ENCODE data around the gene RNU2-63P. TPM values are rescaled to one million over a fixed set of nuclear protein-coding genes. Genes with fewer than 3 reads are reported as not detected.

The RNU2-63P gene
- total and polyA plus RNA-seq, 2 of the 8 experiments (the other 6 are each of a cell fraction or from before 2014, with no cell fraction given), result 6.6 TPM; not detected in 1

DNA sequence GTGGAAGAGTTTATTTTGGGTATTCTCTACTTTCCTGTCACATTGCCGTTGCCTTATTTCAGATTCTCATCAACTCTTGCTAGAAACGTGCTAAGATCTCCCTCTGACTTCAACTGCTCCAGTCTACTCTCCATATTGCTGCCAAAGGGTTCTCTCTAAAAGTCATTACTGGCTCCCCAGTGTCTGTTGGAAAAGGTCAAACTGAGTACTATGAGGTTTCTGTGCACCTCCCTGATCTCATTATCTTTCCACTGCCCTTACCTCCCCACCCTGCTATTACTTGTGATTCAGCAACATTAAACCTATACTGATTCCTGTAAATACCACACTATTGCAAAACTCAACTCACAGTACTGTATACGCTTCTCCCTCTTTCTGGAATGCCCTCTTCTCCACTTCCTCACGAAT is 41.1 kb upstream of the RNU2-63P start (continued):
- TF ChIP-seq, protein P1, sequence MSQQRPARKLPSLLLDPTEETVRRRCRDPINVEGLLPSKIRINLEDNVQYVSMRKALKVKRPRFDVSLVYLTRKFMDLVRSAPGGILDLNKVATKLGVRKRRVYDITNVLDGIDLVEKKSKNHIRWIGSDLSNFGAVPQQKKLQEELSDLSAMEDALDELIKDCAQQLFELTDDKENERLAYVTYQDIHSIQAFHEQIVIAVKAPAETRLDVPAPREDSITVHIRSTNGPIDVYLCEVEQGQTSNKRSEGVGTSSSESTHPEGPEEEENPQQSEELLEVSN (IDR thresholded peaks at IDR 0.05), result no peak
- no peak for TF ChIP-seq PHF8 (conservative IDR thresholded peaks at IDR 0.05; ENCODE audit: low read depth, low read length)
- no peak for TF ChIP-seq SP1 (IDR thresholded peaks at IDR 0.05; ENCODE audit: low read depth, low read length)
- TF ChIP-seq EZH2 (IDR thresholded peaks at IDR 0.05; ENCODE audit: low read depth, low read length, severe bottlenecking), result no peak
- TF ChIP-seq RFX5 (IDR thresholded peaks at IDR 0.05; ENCODE audit: borderline replicate concordance, low read depth, low read length), result no peak

All from H1 (cell line).